ENCODE results near the gene LONP2.
"Not testable (repeated sequence)": the region's sequence is repeated elsewhere in the genome, so short reads cannot be mapped to it uniquely, and the experiment has no call there.

LONP2 gene

GRCh38 chr16:48350736-48351135 is 106.6 kb downstream of the LONP2 start:
- no peak for TF ChIP-seq CTCF (IDR thresholded peaks at IDR 0.05; ENCODE audit: insufficient read depth, low read depth, low read length, missing control alignments)
- DNase-seq (ENCODE audit: low read depth) = peak; percentile 67
- no peak overlapping the region for H3K4me3 ChIP-seq (ENCODE audit: low read length)

GRCh38 chr16:48352648-48353390 is 108.7 kb downstream of the LONP2 start:
- no peak overlapping the region for H3K4me3 ChIP-seq (ENCODE audit: low read length)
- DNase-seq (ENCODE audit: low read depth) = peak; percentile 43
- no peak for TF ChIP-seq CTCF (IDR thresholded peaks at IDR 0.05; ENCODE audit: insufficient read depth, low read depth, low read length, missing control alignments)

- peak; percentile 93 for TF ChIP-seq CTCF (IDR thresholded peaks at IDR 0.05; ENCODE audit: insufficient read depth, low read depth, low read length, missing control alignments)
- DNase-seq (ENCODE audit: low read depth) = peak; percentile 78
Measured at GRCh38 chr16:48353565-48354163, 109.6 kb downstream of the LONP2 start.

GRCh38 chr16:48354385-48354784 is 110.3 kb downstream of the LONP2 start:
- not testable (repeated sequence) for H3K4me3 ChIP-seq (ENCODE audit: low read length); DNase-seq (ENCODE audit: low read depth)

More at GRCh38 chr16:48353565-48354163, 109.6 kb downstream of the LONP2 start:
- no peak overlapping the region for H3K4me3 ChIP-seq (ENCODE audit: low read length)

- no peak for DNase-seq (ENCODE audit: low read depth)
Measured at GRCh38 chr16:48354877-48355855, 111.1 kb downstream of the LONP2 start.

GRCh38 chr16:48356633-48357376 is 112.7 kb downstream of the LONP2 start:
- TF ChIP-seq CTCF (IDR thresholded peaks at IDR 0.05; ENCODE audit: insufficient read depth, low read depth, low read length, missing control alignments) = no peak
- DNase-seq (ENCODE audit: low read depth) = no peak
- H3K4me3 ChIP-seq (ENCODE audit: low read length) = no peak overlapping the region

More at GRCh38 chr16:48354877-48355855, 111.1 kb downstream of the LONP2 start:
- TF ChIP-seq CTCF (IDR thresholded peaks at IDR 0.05; ENCODE audit: insufficient read depth, low read depth, low read length, missing control alignments) = no peak
- H3K4me3 ChIP-seq (ENCODE audit: low read length) = no peak overlapping the region
